GM21526 (cell line): ENCODE data around the gene NOMO2.
"Not testable (repeated sequence)": the region's sequence is repeated elsewhere in the genome, so short reads cannot be mapped to it uniquely, and the experiment has no call there.

Source experiments
- ATAC-seq: cut with Tn5 transposase; IDR thresholded peaks from one replicate; pipeline ENCODE4 v1.9.1; 2021; ENCODE audit warnings: moderate library complexity; ENCODE audit not compliant: unreplicated experiment, low FRiP score

The NOMO2 gene

GRCh38 chr16:18561727-18562314 lies at the start of gene NOMO2:
Gene NOMO2 (minus strand): TSS chr16:18562097. CDS start chr16:18562040, 57 bp downstream.
- peak; percentile 82 for ATAC-seq

- ATAC-seq, result not testable (repeated sequence)
Observed at GRCh38 chr16:18610147-18610803, 48.4 kb upstream of the NOMO2 start.

DNA sequence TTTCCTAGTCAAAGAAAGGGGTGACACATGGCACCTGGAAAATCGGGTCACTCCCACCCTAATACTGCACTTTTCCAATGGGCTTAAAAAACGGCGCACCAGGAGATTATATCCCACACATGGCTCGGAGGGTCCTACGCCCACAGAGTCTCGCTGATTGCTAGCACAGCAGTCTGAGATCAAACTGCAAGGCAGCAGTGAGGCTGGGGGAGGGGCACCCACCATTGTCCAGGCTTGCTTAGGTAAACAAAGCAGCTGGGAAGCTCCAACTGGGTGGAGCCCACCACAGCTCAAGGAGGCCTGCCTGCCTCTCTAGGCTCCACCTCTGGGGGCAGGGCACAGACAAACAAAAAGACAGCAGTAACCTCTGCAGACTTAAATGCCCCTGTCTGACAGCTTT lies 46.4 kb upstream of the NOMO2 start:
- ATAC-seq, result not testable (repeated sequence)

DNA sequence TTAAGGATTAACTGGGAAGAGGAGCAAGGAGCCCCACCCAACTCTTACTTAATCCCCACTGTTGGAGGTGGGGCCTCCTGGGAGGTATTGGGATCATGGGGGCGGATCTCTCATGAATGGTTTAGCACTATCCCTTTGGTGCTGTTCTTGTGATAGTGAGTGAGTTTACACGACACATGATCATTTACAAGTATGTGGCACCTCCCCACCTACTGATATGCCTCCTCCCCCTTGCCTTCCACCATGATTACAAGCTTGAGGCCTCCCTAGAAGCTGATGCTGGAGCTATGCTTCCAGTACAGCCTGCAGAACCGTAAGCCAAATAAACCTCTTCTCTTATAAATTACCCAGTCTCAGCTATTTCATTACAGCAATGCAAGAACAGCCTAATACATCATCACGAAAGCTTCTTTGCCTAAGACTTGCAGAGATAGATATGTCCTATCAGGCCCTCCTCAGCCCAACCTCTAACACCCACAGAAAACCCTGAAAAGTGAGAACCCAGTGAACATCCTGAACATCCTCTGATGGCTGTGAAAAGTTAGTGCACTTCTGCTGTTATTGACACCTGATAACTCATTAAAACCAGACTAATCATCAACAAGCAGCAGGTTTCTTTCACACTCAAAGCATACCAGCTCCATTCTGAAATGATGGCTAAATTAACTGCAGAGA lies 41.8 kb upstream of the NOMO2 start:
- not testable (repeated sequence) for ATAC-seq

GRCh38 chr16:18598582-18598981 lies 36.7 kb upstream of the NOMO2 start:
- ATAC-seq, result not testable (repeated sequence)

DNA sequence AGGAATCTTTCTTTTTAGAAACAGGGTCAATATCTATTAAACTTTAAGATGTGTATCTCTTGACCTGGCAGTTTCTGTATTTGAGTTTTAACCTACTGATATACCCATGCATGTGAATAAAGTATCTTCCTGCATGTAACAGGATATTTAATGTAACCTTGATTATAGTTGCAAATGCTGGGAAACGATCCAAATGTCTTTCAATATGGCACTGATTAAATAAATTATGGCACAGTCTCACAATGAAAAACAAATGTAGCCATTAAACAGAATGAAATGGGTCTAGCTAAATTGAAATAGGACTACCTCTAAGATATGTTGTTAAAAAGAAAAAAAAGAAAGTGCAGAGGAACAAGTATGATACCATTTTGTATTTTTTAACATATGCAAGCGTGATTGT lies 35.8 kb upstream of the NOMO2 start:
- not testable (repeated sequence) for ATAC-seq

- not testable (repeated sequence) for ATAC-seq
Observed at GRCh38 chr16:18597319-18597718, 35.4 kb upstream of the NOMO2 start.

- ATAC-seq, result not testable (repeated sequence)
Observed at GRCh38 chr16:18595796-18596195, 33.9 kb upstream of the NOMO2 start.

- ATAC-seq, result not testable (repeated sequence)
Observed at GRCh38 chr16:18594880-18595279, 33.0 kb upstream of the NOMO2 start.

- ATAC-seq, result not testable (repeated sequence)
Observed at GRCh38 chr16:18593904-18594303, 32.0 kb upstream of the NOMO2 start.

DNA sequence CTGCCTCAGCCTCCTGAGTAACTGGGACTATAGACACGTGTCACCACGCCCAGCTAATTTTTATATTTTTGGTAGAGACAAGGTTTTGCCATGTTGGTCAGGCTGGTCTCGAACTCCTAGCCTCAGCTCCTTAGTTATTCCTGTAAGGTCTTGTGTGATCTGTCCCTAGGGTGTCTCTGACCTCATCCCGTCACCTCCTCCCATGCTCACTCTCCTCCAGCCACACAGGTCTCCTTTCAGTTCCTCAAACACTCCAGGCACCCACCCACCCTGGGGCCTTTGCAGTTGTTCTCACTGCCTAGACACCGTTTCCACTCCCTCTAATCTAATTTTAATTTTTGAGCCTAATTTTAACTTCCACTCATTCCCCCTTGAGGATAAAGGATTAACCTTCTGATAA lies 31.1 kb upstream of the NOMO2 start:
- peak; percentile 55 for ATAC-seq

DNA sequence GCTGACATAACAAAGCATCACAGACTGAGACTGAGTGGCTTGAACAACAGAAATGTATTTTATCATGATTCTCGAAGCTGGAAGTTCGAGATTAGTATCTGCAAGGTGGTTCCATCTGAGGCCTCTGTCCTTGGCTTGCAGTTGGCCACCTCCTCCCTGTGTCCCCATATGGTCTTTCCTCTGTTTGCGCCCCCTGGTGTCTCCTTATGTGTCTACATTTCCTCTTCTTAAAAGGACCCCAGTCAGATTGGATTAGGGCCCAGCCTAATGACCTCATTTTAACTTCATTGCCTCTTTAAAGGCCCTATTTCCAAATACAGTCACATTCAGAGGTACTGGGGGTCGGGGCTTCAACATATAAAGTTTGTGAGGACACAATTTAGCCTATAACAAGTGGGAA lies 30.0 kb upstream of the NOMO2 start:
- ATAC-seq, result not testable (repeated sequence)

DNA sequence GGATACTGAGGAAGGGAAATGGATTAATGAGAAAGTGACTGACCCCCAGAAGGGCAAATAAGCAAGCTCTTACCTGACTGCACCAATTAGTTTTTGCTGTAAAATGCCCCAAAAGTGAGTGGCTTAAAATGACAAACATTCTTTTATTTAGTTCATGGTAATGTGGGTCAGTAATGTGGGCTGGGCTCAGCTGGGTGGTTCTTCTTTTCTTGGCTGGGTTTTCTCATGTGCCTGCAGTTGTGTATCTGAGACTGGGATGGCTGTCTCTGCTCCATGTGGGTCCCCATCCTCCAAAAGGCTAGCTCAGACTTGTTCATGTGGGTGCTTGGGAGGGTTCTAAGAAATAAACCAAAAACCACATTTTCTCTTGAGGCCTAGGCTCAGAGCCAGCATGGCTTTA lies 29.5 kb upstream of the NOMO2 start:
- ATAC-seq, result not testable (repeated sequence)

- not testable (repeated sequence) for ATAC-seq
Observed at GRCh38 chr16:18589806-18590205, 27.9 kb upstream of the NOMO2 start.

- ATAC-seq, result not testable (repeated sequence)
Observed at GRCh38 chr16:18586560-18587540, 25.0 kb upstream of the NOMO2 start.

DNA sequence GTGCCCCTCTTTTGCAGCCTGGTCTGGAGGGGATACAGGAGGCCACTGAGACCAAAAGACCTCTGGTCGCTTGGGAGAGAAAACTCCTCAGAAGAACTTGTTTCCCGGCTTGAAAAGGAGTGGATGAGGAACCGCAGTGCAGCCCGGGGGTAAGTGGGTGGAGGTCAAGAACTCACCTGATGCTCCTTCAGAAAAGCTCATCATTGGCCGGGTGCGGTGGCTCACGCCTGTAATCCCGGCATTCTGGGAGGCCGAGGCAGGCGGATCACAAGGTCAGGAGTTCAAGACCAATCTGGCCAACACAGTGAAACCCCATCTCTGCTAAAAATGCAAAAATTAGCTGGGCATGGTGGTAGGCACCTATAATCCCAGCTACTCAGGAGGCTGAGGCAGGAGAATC lies 23.9 kb upstream of the NOMO2 start:
- ATAC-seq, result not testable (repeated sequence)

- no peak for ATAC-seq
Observed at GRCh38 chr16:18582902-18583301, 21.0 kb upstream of the NOMO2 start.

- ATAC-seq, result not testable (repeated sequence)
Observed at GRCh38 chr16:18580396-18580795, 18.5 kb upstream of the NOMO2 start.

DNA sequence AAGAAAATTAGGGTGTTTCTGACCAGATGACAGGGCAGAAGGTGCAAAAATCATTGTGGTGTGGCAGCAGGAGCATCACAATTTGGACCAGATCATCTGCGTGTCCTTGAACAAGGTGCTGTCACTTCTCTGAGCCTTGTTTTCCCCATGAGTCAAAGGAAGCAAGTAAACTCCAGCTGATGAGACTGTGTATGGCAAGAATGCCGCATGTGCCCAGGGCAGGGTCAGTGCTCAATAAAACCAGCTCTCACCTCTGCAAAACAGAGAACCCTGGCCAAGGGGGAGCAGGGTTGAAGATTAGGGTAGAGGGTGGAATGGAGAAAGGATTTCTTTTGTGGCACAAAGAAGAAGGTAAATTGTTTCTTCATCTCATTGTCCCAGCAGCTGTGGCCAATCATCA lies 17.4 kb upstream of the NOMO2 start:
- not testable (repeated sequence) for ATAC-seq

DNA sequence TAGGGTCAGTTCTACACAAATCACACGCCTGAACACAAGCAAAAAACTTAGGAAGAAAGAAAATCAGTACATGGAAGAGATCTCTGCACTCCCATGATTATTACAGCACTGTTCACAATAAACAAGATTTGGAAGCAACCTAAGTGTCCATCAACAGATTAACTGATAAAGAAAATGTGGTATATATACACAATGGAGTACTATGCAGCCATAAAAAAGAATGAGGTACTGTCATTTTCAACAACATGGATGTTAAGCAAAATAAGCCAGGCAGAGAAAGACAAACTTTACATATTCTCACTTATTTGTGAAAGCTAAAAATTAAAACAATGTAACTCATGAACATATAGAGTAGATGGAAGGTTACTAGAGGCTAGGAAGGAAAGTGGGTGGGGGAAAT lies 16.0 kb upstream of the NOMO2 start:
- ATAC-seq, result not testable (repeated sequence)
